Activated CD4-positive, alpha-beta T cell treated with anti-CD3 and anti-CD28 coated beads for 48 hours (primary cell): Measurements from ENCODE around the gene GDF7.
A peak's percentile ranks its signal among the peaks of the same experiment; 100 is the strongest.

Source experiments
- DNase-seq: peaks from one replicate; pipeline ENCODE4 v3.0.0-alpha.2; 2020

GDF7 gene

GRCh38 chr2:20629581-20630171, 37.3 kb upstream of the GDF7 start:
- DNase-seq: no peak

DNA sequence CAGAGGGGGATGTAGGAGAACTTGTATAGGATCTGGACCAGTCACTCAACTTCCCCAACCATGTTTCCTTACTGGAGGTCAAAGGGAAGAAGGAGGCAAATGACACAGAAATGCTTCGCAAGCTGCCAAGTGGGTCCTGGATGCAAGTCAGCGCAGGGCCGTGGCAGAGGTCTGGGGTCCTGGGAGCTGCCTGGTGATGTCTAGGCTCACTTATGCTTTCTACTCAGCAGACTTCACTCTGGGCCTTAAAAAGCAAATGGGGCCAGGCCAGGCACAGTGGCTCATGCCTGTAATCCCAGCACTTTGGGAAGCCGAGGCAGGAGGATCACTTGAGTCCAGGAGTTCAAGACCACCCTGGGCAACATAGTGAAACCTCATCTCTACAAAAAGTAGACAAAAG, 36.0 kb upstream of the GDF7 start:
- DNase-seq: no peak

- no peak for DNase-seq
These were observed 35.2 kb upstream of the GDF7 start for GRCh38 chr2:20631617-20632307.

DNA sequence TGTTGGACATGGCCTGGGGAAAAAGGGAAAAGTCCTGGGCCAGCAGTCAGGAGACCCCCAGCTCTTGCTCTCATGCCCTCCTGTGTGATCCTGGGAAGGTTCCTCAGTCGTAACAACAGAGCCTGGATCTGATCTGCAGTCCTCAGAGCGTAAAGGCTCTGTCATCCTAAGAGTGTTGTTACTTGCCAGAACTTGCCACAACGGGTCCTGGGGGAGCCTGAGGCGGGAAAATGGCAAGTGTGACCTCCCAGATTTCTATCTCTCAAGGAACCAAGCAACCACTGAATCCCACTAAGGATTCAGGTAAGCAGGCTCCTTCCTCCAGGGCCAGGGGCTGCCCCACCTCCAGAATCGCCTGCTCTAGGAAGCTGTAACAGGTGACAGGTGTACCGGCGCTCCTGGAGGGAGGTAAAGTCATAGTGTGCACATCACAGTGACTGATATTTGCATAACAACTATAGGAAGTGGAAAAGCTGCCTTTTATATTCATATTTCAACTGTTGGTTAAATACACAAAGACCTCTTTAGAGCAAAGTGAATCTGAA, 34.4 kb upstream of the GDF7 start:
- no peak for DNase-seq

- DNase-seq: no peak
These were observed 33.9 kb upstream of the GDF7 start for GRCh38 chr2:20633001-20633400.

DNA sequence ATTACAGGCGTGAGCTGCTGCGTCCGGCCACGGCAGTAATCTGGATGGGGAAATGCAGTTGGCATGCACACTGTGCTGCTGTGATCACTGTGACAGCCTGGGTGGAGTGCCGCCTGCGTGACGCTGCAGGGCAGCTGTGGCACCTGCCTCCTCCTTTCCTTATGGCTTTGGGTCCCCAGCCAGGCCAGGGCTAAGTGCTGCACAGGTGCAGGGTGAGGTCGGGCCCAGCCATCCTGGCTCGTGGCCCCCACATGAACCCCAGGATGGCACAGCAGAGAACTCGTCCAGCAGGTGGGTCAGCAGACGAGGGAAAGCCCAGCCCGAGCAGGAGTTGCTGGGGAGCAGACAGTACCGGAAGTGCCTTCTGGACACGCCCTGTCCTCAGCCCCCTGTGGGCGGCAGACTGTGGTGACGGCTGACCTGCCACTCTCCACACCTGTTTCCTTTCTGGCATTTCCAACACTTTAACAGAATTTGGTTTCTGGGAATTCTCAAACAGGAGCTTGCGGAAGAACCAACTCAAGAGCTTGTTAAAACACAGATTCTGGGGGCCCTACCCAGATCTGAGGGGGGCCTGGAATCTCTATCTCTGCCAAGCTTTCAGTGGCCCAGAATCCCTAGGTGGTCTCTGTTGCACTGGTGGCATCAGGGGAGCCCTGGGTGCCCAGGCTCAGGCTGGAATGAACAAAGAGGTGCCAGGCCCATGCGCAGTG, 33.0 kb upstream of the GDF7 start:
- no peak for DNase-seq

GRCh38 chr2:20634507-20635112, 32.3 kb upstream of the GDF7 start:
- no peak for DNase-seq

DNA sequence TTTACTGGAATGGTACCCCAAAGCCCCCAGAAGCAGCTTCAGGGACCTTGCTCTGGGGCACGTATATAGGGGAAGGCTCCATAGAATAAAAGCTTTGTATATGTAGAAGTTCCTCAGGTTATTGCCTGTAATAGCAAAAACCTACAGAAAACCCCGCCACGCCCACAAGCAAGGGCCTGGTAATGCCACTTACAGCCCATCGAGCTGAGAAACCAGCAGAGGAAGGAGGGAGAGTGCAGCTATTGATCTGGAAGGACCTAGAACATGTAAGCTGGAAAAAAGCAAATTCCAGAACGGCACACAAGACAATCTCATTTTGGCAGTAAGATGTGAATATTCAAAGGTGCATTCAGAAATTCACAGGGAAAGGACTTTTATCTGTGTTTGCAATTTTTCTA, 31.8 kb upstream of the GDF7 start:
- DNase-seq: no peak

DNA sequence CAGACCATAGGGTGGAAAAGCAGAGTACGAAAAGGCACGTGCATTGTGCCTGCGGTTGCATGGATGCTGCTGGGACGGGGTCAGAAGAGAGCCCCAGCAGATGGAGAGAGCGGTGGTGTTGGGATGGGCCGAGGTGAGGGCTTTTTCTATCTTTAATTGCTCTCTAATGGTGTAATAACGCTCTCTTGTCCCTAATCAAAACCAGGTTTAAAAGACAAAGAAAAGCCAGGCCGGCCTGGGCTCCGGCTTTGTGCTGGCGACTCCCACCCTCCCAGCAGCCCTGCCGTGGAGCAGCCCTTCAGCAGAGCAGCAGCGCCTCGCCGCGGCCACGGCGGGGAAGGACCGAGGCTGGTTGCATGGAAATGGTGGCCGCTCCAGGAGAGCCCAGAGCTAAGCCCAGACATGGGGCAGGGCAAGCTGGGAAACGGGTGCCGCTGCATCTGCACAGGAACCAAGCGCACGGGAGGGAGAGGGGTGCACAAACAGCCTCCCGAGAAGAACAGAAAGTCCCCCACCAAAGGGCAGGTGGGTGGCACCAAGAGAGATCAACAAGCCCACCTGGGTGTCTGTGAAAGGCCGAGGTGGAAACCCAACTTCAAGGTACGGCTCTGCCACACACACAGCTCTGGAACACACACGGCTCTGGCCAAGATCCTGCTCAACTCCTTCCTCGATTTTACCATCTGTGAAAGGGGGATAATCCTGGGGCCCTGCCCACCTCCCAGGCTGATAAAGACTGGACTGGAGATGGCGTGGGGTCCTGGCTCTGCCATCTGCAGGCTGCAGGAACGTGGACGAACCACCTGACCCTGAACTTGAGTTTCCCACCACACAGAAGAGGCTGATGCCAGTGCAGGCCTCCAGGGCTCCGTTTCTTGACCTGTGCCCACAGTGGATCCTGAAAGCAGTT, 31.0 kb upstream of the GDF7 start:
- peak; percentile 74 for DNase-seq

- DNase-seq: no peak
These were observed 29.8 kb upstream of the GDF7 start for GRCh38 chr2:20637147-20637546.

DNA sequence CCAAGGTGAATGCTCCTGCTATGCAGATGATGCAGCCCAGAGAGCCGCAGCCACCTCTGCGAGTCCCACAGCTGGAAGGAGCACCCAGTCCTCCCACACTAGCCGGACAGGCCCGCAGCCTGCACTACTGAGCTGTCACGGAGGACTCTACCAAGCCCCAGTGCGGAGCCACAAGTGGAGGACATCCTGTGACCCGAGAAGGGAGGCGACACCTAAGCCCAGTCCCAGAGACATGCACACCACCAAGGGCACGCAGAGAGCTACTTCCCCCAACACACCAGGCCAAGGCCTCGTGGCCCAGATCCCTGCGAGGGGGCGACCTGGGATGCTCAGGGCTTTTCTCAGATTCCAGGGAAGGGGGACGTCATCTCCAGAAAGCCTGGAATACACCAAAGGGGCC, 28.9 kb upstream of the GDF7 start:
- no peak for DNase-seq

DNA sequence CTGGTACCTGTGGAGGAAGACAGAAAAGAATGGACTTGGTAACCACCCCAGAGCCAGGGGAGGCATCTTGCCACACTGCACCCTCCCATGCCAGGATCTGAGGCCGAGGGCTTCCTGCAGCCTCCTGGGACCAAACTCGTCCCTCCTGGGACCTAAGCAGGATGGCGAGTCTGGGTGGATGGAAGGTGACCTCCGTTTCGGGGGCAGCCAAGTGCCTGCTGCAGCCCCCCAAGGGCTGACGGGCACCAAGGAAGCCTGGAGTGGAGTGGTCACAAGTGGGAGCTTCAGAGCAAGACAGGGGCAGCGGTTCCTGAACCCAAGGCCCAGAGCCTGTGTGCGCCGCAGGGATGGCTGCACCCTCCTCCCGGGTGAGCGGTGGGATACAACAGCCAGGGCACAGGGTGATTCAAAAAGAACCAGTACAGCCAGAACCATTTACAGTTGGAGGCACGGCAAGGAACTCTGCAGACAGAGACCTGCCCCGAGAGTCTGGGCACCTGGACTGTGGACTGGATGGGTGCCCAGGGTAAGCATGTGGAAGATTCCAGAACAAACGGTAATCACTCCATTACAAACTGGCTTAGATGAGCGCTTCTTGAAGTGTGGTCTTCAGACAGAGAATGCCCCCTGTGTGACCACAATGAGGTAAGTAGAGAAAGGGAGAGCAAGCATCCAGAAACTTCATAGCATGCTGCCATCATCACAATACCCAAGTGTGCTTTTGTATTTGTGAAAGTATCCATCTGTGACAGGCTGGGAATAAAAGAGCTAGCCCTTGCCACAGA, 28.1 kb upstream of the GDF7 start:
- DNase-seq: no peak

- DNase-seq: no peak
These were observed 26.4 kb upstream of the GDF7 start for GRCh38 chr2:20640411-20641122.

DNA sequence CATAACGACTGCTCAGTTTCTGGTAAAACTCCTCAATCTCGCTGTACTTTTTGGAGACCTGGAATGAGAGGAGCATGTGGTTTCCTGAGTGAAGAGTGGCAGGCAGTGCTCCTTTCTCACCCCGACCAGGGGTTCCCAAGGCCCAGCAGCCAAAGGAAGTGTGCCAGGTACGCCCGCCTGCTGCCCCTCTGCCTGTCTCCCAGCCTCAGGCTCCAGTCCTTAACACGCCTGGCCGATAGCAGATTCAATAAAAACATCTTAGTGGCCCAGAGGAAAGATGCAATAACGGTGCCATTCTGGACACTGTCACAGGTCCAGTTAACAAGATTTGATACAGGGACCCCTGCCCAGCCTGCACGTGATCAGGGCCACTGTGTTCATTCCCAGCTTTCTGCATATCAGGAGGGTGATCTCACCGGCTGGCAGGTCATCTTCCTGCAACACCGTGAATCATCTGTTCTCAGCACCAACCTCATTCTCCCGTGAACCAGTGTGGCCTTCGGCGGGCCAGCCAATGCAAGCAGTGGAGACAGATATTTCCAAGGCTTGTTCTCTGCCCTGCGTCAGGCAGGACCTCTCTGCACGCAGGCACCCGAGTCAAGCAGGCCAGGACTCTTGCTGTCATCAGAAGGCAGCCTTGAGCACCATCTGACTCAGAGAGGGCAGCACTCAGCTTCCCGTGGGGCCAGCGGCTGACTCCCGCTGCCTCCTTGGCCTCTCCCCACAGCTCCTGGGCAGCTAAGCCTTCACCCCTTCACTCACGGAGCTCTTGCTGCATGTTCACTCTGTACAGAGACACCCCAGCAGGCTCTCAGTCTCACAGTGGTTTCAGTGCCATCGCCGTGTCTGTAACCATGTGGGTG, 25.6 kb upstream of the GDF7 start:
- DNase-seq: no peak

DNA sequence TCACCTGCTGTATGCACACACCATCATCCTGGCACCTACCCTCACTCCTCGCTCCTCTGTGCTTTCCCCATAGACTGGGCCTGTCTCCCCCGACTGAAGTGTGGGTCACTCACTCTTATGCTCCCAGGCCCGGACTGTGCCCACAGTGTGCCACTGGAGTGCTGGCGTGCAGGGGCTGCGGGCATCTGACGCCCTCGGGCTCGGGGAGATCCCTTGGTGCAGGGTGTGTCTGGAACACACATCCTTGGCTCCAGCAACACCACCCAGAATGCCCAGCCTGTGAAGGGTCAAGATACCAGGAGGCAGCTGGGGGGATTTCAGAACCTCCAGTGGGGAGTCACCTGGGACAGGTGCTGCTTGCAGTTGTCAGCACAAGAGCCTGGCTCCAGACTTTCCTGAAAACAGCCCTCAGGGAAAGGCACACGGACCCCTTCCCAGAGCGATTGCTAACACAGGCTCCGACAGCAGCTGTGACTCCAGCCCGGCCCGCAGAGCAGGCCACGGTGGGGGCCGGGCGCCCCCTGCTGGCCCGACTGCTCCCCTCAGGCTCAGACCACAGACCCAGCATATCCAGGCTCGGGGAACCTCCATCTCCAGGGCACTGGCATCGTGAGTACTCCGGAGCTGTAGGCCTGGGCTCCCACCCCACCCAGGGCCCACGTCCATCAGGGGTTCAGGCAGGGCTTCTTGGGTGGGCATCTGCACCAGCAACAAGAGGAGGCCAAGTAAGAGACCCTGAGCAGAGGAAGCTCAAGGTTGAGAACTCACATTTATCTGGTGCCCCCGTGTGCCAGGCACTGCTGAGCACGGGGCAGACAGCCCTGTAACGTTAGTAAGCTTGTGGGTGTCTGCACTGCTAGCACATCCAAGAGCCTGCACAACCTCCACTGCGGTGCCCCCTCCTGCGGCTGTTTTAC, 24.6 kb upstream of the GDF7 start:
- peak; percentile 83 for DNase-seq

- no peak for DNase-seq
These were observed 23.9 kb upstream of the GDF7 start for GRCh38 chr2:20643060-20643459.

GRCh38 chr2:20643826-20644225, 23.1 kb upstream of the GDF7 start:
- DNase-seq: no peak

- DNase-seq: no peak
These were observed 21.6 kb upstream of the GDF7 start for GRCh38 chr2:20645301-20645701.

DNA sequence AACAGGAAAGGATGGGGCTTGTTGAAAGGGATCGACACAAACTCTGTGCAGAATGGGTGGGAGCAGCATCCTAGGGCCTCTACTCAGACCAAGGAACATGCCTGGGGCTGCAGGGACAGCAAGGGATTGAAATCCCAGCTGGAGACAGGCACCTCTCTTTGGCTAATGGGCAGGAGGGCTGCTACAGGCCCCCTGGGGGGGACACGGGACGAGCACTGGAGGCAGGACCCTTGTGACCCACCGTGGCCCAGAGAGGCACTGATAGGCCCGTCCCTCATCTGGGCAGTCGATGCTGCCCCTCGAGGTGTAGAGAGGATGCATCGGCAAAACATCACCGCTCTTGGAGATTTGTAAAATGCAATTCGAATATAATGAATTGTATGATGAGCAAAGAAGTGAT, 21.2 kb upstream of the GDF7 start:
- no peak for DNase-seq
